MM.1S (cell line): ENCODE results near the gene RGMA.

Experiments used
- DNase-seq: peaks from one replicate; pipeline ENCODE4 v3.0.0-alpha.2; 2015
- H2AFZ ChIP-seq: fragments of 300-600 bp; sonication (generic); 2 replicates; pipeline ENCODE4 v1.6.0; 2016; ENCODE audit warnings: antibody characterized with exemption, low read length
- H3F3A ChIP-seq: fragments of 300-600 bp; sonication (generic); 2 replicates; pipeline ENCODE4 v1.6.1; 2016; ENCODE audit warnings: mild to moderate bottlenecking, antibody characterized with exemption, low read length, moderate library complexity, mixed read lengths; ENCODE audit not compliant: insufficient read depth
- H3K27ac ChIP-seq: fragments of 300-600 bp; sonication (generic); 2 replicates; pipeline ENCODE4 v1.5.1; 2016; ENCODE audit warnings: mild to moderate bottlenecking, low read length
- H3K27me3 ChIP-seq: fragments of 300-600 bp; sonication (generic); replicated peaks from 2 replicates; pipeline ENCODE4 v1.6.0; 2016; ENCODE audit warnings: low read length; ENCODE audit not compliant: insufficient read depth
- H3K36me3 ChIP-seq: fragments of 300-600 bp; sonication (generic); replicated peaks from 2 replicates; pipeline ENCODE4 v1.6.1; 2016; ENCODE audit warnings: mild to moderate bottlenecking, low read length, mixed read lengths; ENCODE audit not compliant: insufficient read depth
- H3K4me1 ChIP-seq: fragments of 300-600 bp; sonication (generic); 2 replicates; pipeline ENCODE4 v1.6.1; 2016; ENCODE audit warnings: low read length, mixed read lengths
- H3K4me2 ChIP-seq: fragments of 300-600 bp; sonication (generic); 2 replicates; pipeline ENCODE4 v1.6.0; 2016; ENCODE audit warnings: low read depth, low read length
- H3K4me3 ChIP-seq: fragments of 300-600 bp; sonication (generic); 2 replicates; pipeline ENCODE4 v1.5.1; 2016; ENCODE audit warnings: low read length, mixed read lengths
- H3K79me2 ChIP-seq: fragments of 300-600 bp; sonication (generic); 2 replicates; pipeline ENCODE4 v1.6.1; 2016; ENCODE audit warnings: mixed run types, low read length, mixed read lengths
- H3K9ac ChIP-seq: fragments of 300-600 bp; sonication (generic); 2 replicates; pipeline ENCODE4 v1.6.1; 2016; ENCODE audit warnings: low read length, mixed read lengths
- H3K9me2 ChIP-seq: fragments of 300-600 bp; sonication (generic); replicated peaks from 2 replicates; pipeline ENCODE4 v1.6.1; 2016; ENCODE audit warnings: mild to moderate bottlenecking, low read length, mixed read lengths; ENCODE audit not compliant: insufficient read depth
- H3K9me3 ChIP-seq: fragments of 300-600 bp; sonication (generic); replicated peaks from 2 replicates; pipeline ENCODE4 v1.6.1; 2016; ENCODE audit warnings: mild to moderate bottlenecking, low read length, mixed read lengths; ENCODE audit not compliant: insufficient read depth
- H4K20me1 ChIP-seq: fragments of 300-600 bp; sonication (generic); 2 replicates; pipeline ENCODE4 v1.6.1; 2016; ENCODE audit warnings: mild to moderate bottlenecking, low read length, moderate library complexity, mixed read lengths; ENCODE audit not compliant: insufficient read depth
- CTCF ChIP-seq: fragments of 300-600 bp; sonication (generic); IDR thresholded peaks from 2 replicates; pipeline ENCODE4 v1.5.1; 2016; ENCODE audit warnings: antibody characterized with exemption, low read length, mixed read lengths
- EZH2 ChIP-seq: fragments of 300-600 bp; sonication (generic); optimal IDR thresholded peaks from 2 replicates; pipeline ENCODE3; 2017; ENCODE audit warnings: low read depth, mild to moderate bottlenecking, antibody characterized with exemption, low read length, mixed read lengths
- EZH2phosphoT487 ChIP-seq: fragments of 300-600 bp; sonication (generic); IDR thresholded peaks from 2 replicates; pipeline ENCODE4 v1.6.1; 2018; ENCODE audit warnings: antibody characterized with exemption, low read length

RGMA gene

GRCh38 chr15:93029214-93029835, 59.7 kb downstream of the RGMA start:
- Histone ChIP-seq H4K20me1 (no peaks in the 10 kb centered on the region), H3K4me3 (no peak overlapping the region), H3K4me2 (no peak overlapping the region), H3F3A (peaks cover 13% of the 10 kb centered on the region), H3K9me3 (no peaks in the 10 kb centered on the region), H3K27me3 (no peaks in the 10 kb centered on the region), H3K4me1 (peaks cover 7% of the 10 kb centered on the region; the same call in 1 of the 2 replicates), H3K9ac (no peak overlapping the region), H3K27ac (no peak overlapping the region), H3K9me2 (no peaks in the 10 kb centered on the region), H2AFZ (no peak overlapping the region), H3K36me3 (peaks cover 2% of the 10 kb centered on the region; the same call in 1 of the 2 replicates), H3K79me2 (no peaks in the 10 kb centered on the region)
- DNase-seq, result no peak
- no peak for TF ChIP-seq EZH2phosphoT487
- no peak for TF ChIP-seq CTCF
- no peak for TF ChIP-seq EZH2

- Histone ChIP-seq H2AFZ (no peak overlapping the region), H3K27ac (no peak overlapping the region), H3K9me2 (no peaks in the 10 kb centered on the region), H3K4me3 (no peak overlapping the region), H3K4me2 (no peak overlapping the region), H3K27me3 (no peaks in the 10 kb centered on the region), H3F3A (peaks cover 13% of the 10 kb centered on the region), H3K9me3 (no peaks in the 10 kb centered on the region), H4K20me1 (no peaks in the 10 kb centered on the region), H3K9ac (no peak overlapping the region), H3K4me1 (peaks cover 7% of the 10 kb centered on the region; the same call in 1 of the 2 replicates), H3K79me2 (no peaks in the 10 kb centered on the region), H3K36me3 (peaks cover 5% of the 10 kb centered on the region; the same call in 1 of the 2 replicates)
- TF ChIP-seq EZH2phosphoT487, result no peak
- TF ChIP-seq EZH2, result no peak
- no peak for TF ChIP-seq CTCF
- no peak for DNase-seq
Observed at GRCh38 chr15:93028632-93029213, 60.3 kb downstream of the RGMA start.

GRCh38 chr15:93028111-93028631, 60.8 kb downstream of the RGMA start:
- peaks cover 1% of the 10 kb centered on the region; the same call in 1 of the 2 replicates for H3K79me2 ChIP-seq
- no peaks in the 10 kb centered on the region for H3K27me3 ChIP-seq
- no peak overlapping the region for H3K9ac ChIP-seq
- H3K4me3 ChIP-seq, result no peak overlapping the region
- TF ChIP-seq EZH2phosphoT487, result no peak
- no peak overlapping the region for H2AFZ ChIP-seq
- H4K20me1 ChIP-seq, result no peaks in the 10 kb centered on the region
- no peaks in the 10 kb centered on the region for H3K9me3 ChIP-seq
- peaks cover 5% of the 10 kb centered on the region; the same call in 1 of the 2 replicates for H3K36me3 ChIP-seq
- H3K27ac ChIP-seq, result no peak overlapping the region
- H3F3A ChIP-seq, result peaks cover 13% of the 10 kb centered on the region
- DNase-seq, result no peak
- H3K4me1 ChIP-seq, result peaks cover 7% of the 10 kb centered on the region; the same call in 1 of the 2 replicates
- no peak overlapping the region for H3K4me2 ChIP-seq
- H3K9me2 ChIP-seq, result no peaks in the 10 kb centered on the region

GRCh38 chr15:93027413-93027812, 61.6 kb downstream of the RGMA start:
- Histone ChIP-seq H4K20me1 (no peaks in the 10 kb centered on the region), H2AFZ (no peak overlapping the region), H3K9me3 (no peaks in the 10 kb centered on the region), H3K4me1 (peaks cover 7% of the 10 kb centered on the region; the same call in 1 of the 2 replicates), H3K79me2 (peaks cover 9% of the 10 kb centered on the region), H3K4me2 (no peak overlapping the region), H3K27ac (no peak overlapping the region), H3F3A (peaks cover 13% of the 10 kb centered on the region), H3K27me3 (no peaks in the 10 kb centered on the region), H3K9ac (no peak overlapping the region), H3K4me3 (no peak overlapping the region), H3K36me3 (peaks cover 5% of the 10 kb centered on the region; the same call in 1 of the 2 replicates), H3K9me2 (no peaks in the 10 kb centered on the region)
- DNase-seq, result no peak
- TF ChIP-seq EZH2 (no peak), CTCF (no peak), EZH2phosphoT487 (no peak)
